ENCODE measurements around the gene CD6. TPM values are rescaled to one million over a fixed set of nuclear protein-coding genes. Genes with fewer than 3 reads are reported as not detected.

The CD6 gene
- total RNA-seq, 2 donors from 2014 or later: 254 to 438 TPM

- ATAC-seq (replicated peaks): no peak
- peaks cover under 1% of the 10 kb centered on the region for H3K4me1 Mint-ChIP-seq
- no peak overlapping the region for H3K27ac Mint-ChIP-seq
- no peaks in the 10 kb centered on the region for H3K9me3 Mint-ChIP-seq
- peaks cover 8% of the 10 kb centered on the region for H3K27me3 Mint-ChIP-seq
- H3K4me3 Mint-ChIP-seq: no peak overlapping the region
- no peaks in the 10 kb centered on the region for H3K36me3 Mint-ChIP-seq (ENCODE audit: low read depth)
Measured at GRCh38 chr11:60930394-60930793, 41.1 kb upstream of the CD6 start.

GRCh38 chr11:60931917-60932316, 39.6 kb upstream of the CD6 start:
- no peak overlapping the region for H3K27ac Mint-ChIP-seq
- H3K4me3 Mint-ChIP-seq: no peak overlapping the region
- no peaks in the 10 kb centered on the region for H3K36me3 Mint-ChIP-seq (ENCODE audit: low read depth)
- H3K4me1 Mint-ChIP-seq: no peaks in the 10 kb centered on the region
- H3K27me3 Mint-ChIP-seq: peaks cover 3% of the 10 kb centered on the region
- no peaks in the 10 kb centered on the region for H3K9me3 Mint-ChIP-seq
- no peak for ATAC-seq (replicated peaks)

- Mint-ChIP-seq H3K9me3 (no peaks in the 10 kb centered on the region), H3K27ac (no peak overlapping the region), H3K4me3 (no peak overlapping the region), H3K4me1 (no peaks in the 10 kb centered on the region), H3K36me3 (ENCODE audit: low read depth) (no peaks in the 10 kb centered on the region), H3K27me3 (peaks cover 3% of the 10 kb centered on the region)
- no peak for ATAC-seq (replicated peaks)
Measured at GRCh38 chr11:60932605-60933356, 38.7 kb upstream of the CD6 start.

GRCh38 chr11:60933416-60934123, 37.9 kb upstream of the CD6 start:
- Mint-ChIP-seq H3K4me1 (no peaks in the 10 kb centered on the region), H3K27me3 (peaks cover 3% of the 10 kb centered on the region), H3K9me3 (no peaks in the 10 kb centered on the region), H3K4me3 (no peak overlapping the region), H3K36me3 (ENCODE audit: low read depth) (no peaks in the 10 kb centered on the region), H3K27ac (no peak overlapping the region)
- no peak for ATAC-seq (replicated peaks)

GRCh38 chr11:60934124-60934789, 37.2 kb upstream of the CD6 start:
- H3K27me3 Mint-ChIP-seq: peaks cover 3% of the 10 kb centered on the region
- no peak overlapping the region for H3K27ac Mint-ChIP-seq
- ATAC-seq (replicated peaks): no peak
- no peaks in the 10 kb centered on the region for H3K4me1 Mint-ChIP-seq
- H3K9me3 Mint-ChIP-seq: no peaks in the 10 kb centered on the region
- no peaks in the 10 kb centered on the region for H3K36me3 Mint-ChIP-seq (ENCODE audit: low read depth)
- H3K4me3 Mint-ChIP-seq: no peak overlapping the region

- no peak overlapping the region for H3K4me3 Mint-ChIP-seq
- ATAC-seq (replicated peaks): no peak
- no peaks in the 10 kb centered on the region for H3K36me3 Mint-ChIP-seq (ENCODE audit: low read depth)
- no peak overlapping the region for H3K27ac Mint-ChIP-seq
- no peaks in the 10 kb centered on the region for H3K9me3 Mint-ChIP-seq
- H3K4me1 Mint-ChIP-seq: no peaks in the 10 kb centered on the region
- H3K27me3 Mint-ChIP-seq: peaks cover 3% of the 10 kb centered on the region
Measured at GRCh38 chr11:60934790-60935605, 36.5 kb upstream of the CD6 start.

GRCh38 chr11:60935676-60936442, 35.6 kb upstream of the CD6 start:
- no peaks in the 10 kb centered on the region for H3K36me3 Mint-ChIP-seq (ENCODE audit: low read depth)
- H3K9me3 Mint-ChIP-seq: no peaks in the 10 kb centered on the region
- ATAC-seq (replicated peaks): no peak
- no peaks in the 10 kb centered on the region for H3K4me1 Mint-ChIP-seq
- no peak overlapping the region for H3K27ac Mint-ChIP-seq
- H3K27me3 Mint-ChIP-seq: peaks cover 3% of the 10 kb centered on the region
- no peak overlapping the region for H3K4me3 Mint-ChIP-seq

- ATAC-seq (replicated peaks): no peak
- no peaks in the 10 kb centered on the region for H3K36me3 Mint-ChIP-seq (ENCODE audit: low read depth)
- H3K9me3 Mint-ChIP-seq: no peaks in the 10 kb centered on the region
- no peak overlapping the region for H3K4me3 Mint-ChIP-seq
- peaks cover 3% of the 10 kb centered on the region for H3K27me3 Mint-ChIP-seq
- H3K27ac Mint-ChIP-seq: no peak overlapping the region
- H3K4me1 Mint-ChIP-seq: no peaks in the 10 kb centered on the region
Measured at GRCh38 chr11:60936467-60937143, 34.9 kb upstream of the CD6 start.

GRCh38 chr11:60937144-60937527, 34.3 kb upstream of the CD6 start:
- no peak overlapping the region for H3K4me3 Mint-ChIP-seq
- H3K27ac Mint-ChIP-seq: no peak overlapping the region
- no peaks in the 10 kb centered on the region for H3K9me3 Mint-ChIP-seq
- H3K4me1 Mint-ChIP-seq: no peaks in the 10 kb centered on the region
- H3K27me3 Mint-ChIP-seq: peaks cover 3% of the 10 kb centered on the region
- no peak for ATAC-seq (replicated peaks)
- H3K36me3 Mint-ChIP-seq (ENCODE audit: low read depth): no peaks in the 10 kb centered on the region

- ATAC-seq (replicated peaks): no peak
- Mint-ChIP-seq H3K27me3 (peaks cover 3% of the 10 kb centered on the region), H3K4me3 (no peak overlapping the region), H3K9me3 (no peaks in the 10 kb centered on the region), H3K36me3 (ENCODE audit: low read depth) (no peaks in the 10 kb centered on the region), H3K4me1 (no peaks in the 10 kb centered on the region), H3K27ac (no peak overlapping the region)
Measured at GRCh38 chr11:60937811-60938210, 33.7 kb upstream of the CD6 start.

GRCh38 chr11:60938500-60938899, 33.0 kb upstream of the CD6 start:
- Mint-ChIP-seq H3K4me1 (no peaks in the 10 kb centered on the region), H3K27me3 (peaks cover 3% of the 10 kb centered on the region), H3K27ac (no peak overlapping the region), H3K4me3 (no peak overlapping the region), H3K9me3 (no peaks in the 10 kb centered on the region), H3K36me3 (ENCODE audit: low read depth) (no peaks in the 10 kb centered on the region)
- ATAC-seq (replicated peaks): no peak

- Mint-ChIP-seq H3K36me3 (ENCODE audit: low read depth) (no peaks in the 10 kb centered on the region), H3K27ac (peak overlapping the region; percentile 66), H3K27me3 (peaks cover 3% of the 10 kb centered on the region), H3K4me1 (peaks cover 4% of the 10 kb centered on the region), H3K9me3 (no peaks in the 10 kb centered on the region), H3K4me3 (no peak overlapping the region)
- ATAC-seq (replicated peaks): no peak
Measured at GRCh38 chr11:60939301-60939700, 32.2 kb upstream of the CD6 start.

GRCh38 chr11:60939855-60940254, 31.6 kb upstream of the CD6 start:
- no peak overlapping the region for H3K4me3 Mint-ChIP-seq
- H3K27me3 Mint-ChIP-seq: peaks cover 3% of the 10 kb centered on the region
- peaks cover 5% of the 10 kb centered on the region for H3K4me1 Mint-ChIP-seq
- H3K9me3 Mint-ChIP-seq: no peaks in the 10 kb centered on the region
- no peaks in the 10 kb centered on the region for H3K36me3 Mint-ChIP-seq (ENCODE audit: low read depth)
- peak overlapping the region; percentile 66 for H3K27ac Mint-ChIP-seq
- ATAC-seq (replicated peaks): peak; percentile 47

Measured in activated T-helper 17 cell treated with anti-CD3 and anti-CD28 coated beads, Interleukin-2, amount 50 U/mL, for 72 hours (primary cell).